Activated CD4-positive, alpha-beta T cell treated with anti-CD3 and anti-CD28 coated beads for 36 hours (primary cell): Measurements from ENCODE around the gene SYNPO2L. TPM values are rescaled to one million over a fixed set of nuclear protein-coding genes. Genes with fewer than 3 reads are reported as not detected.
"Not testable (repeated sequence)": the region's sequence is repeated elsewhere in the genome, so short reads cannot be mapped to it uniquely, and the experiment has no call there.

ENCODE experiments used
- ATAC-seq: fragments of 200-7000 bp; cut with Tn5 transposase; one replicate; pipeline ENCODE4 v1.10.0; 2021; ENCODE audit warnings: mild to moderate bottlenecking, moderate library complexity
- CTCF ChIA-PET: fragments of 350-600 bp; sonication (Branson Sonifier 250); formaldehyde crosslinking; loops from one replicate; lab custom pipeline; 2021; ENCODE audit warnings: antibody characterized with exemption; lab: Charles Lee
- POLR2A ChIA-PET: fragments of 350-600 bp; sonication (Branson Sonifier 250); formaldehyde crosslinking; loops from one replicate; lab custom pipeline; 2021; ENCODE audit warnings: antibody characterized with exemption, inconsistent platforms; lab: Charles Lee
- DNase-seq: peaks from one replicate; pipeline ENCODE4 v3.0.0-alpha.2; 2020
- H3K27ac Mint-ChIP-seq: one replicate; pipeline ENCODE4 v1.8.0; 2021; ENCODE audit warnings: mixed read lengths
- H3K27me3 Mint-ChIP-seq: one replicate; pipeline ENCODE4 v1.8.0; 2021; ENCODE audit warnings: mixed read lengths
- H3K36me3 Mint-ChIP-seq: one replicate; pipeline ENCODE4 v1.8.0; 2021; ENCODE audit warnings: low read depth, mixed read lengths
- H3K4me1 Mint-ChIP-seq: one replicate; pipeline ENCODE4 v1.8.0; 2021; ENCODE audit warnings: mixed read lengths
- H3K4me3 Mint-ChIP-seq: one replicate; pipeline ENCODE4 v1.8.0; 2021; ENCODE audit warnings: mild to moderate bottlenecking, moderate library complexity, mixed read lengths
- H3K9me3 Mint-ChIP-seq: one replicate; pipeline ENCODE4 v1.8.0; 2021; ENCODE audit warnings: low read depth, mixed read lengths
- intact Hi-C, 2 experiments: fragments of 100-400 bp; cut with DNase I in 1 of 2; cut with micrococcal nuclease in 1 of 2; formaldehyde crosslinking; loops; one replicate each; pipeline versions ENCODE4 v1.14.2 to v1.15.1; 2022 to 2024; cut with DNase I, micrococcal nuclease
- total RNA-seq, 2 experiments: library from RNA; stranded (reverse); gene quantifications; one replicate each; pipeline ENCODE4 v1.2.3, GENCODE V29; 2021

The SYNPO2L gene
- total RNA-seq, 2 experiments from 2014 or later, result not detected

DNA sequence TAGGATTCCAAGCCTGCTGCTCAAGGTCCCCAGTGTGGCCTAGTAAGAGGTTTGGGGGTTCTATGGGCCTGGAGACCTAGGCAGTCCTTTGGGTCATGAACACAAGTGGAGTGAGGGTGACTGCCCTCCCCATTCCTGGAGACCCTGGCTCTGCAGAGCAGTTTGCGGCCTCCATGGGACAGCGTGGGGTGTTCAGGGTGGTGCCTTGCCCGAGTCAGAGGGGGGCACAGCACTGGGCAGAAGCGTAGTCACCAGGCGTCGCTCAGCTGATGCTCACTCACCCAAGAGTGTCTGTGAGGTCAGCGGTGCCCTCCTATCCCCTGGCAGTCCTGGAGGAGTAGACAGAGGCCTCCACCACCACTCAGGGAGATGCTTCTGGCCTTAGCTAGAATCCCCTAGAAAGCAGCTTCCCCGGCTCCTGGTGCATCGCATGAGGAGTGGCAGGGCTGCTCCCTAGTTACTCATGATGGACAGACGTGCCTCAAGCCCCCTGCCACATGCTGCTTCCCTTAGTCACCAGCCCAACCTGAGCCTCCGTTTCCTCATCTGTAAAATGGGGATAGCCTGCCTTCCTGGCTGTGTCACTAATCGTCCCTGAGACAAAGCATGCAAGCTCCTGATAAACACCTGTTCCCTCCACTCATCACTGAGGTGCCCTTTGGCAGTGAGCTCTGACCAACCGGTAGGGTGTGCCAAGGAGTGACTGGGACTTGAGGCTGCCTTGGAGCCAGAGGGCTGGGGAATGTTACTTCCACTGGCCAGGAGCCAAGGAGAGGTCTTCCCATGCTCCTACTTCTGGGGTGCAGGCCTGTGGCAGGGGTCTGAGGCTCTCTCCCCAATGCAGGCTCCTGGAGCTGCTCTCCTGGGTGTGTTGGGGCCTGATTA, 8.6 kb upstream of the SYNPO2L start:
- intact Hi-C loops, CTCF ChIA-PET, H3K4me3 Mint-ChIP-seq, H3K4me1 Mint-ChIP-seq, DNase-seq, H3K27me3 Mint-ChIP-seq, H3K27ac Mint-ChIP-seq, H3K36me3 Mint-ChIP-seq, H3K9me3 Mint-ChIP-seq, POLR2A ChIA-PET, ATAC-seq: not testable (repeated sequence)

DNA sequence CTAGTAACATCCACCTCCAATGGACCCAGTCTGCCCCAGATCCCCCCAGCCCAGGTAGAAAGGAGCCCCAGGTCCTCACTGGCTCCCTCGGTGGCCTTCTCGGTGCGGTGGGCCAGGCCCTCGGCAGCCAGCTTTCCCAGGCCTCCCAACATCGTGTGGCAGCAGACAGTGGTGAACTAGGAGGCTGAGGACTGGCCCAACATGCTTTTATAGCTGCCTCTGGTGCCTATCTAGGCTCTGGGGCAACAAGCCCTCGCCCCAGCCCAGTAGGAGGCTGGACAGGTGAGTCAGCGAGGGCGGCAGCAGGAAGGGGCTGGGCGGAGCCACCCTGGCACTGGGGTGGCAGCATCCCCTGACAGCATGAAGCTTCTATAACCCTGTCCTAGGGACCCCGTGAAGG, 7.8 kb upstream of the SYNPO2L start:
- intact Hi-C loops, H3K4me1 Mint-ChIP-seq, H3K4me3 Mint-ChIP-seq, H3K36me3 Mint-ChIP-seq, H3K27me3 Mint-ChIP-seq, ATAC-seq, H3K27ac Mint-ChIP-seq, DNase-seq, CTCF ChIA-PET, H3K9me3 Mint-ChIP-seq, POLR2A ChIA-PET: not testable (repeated sequence)

DNA sequence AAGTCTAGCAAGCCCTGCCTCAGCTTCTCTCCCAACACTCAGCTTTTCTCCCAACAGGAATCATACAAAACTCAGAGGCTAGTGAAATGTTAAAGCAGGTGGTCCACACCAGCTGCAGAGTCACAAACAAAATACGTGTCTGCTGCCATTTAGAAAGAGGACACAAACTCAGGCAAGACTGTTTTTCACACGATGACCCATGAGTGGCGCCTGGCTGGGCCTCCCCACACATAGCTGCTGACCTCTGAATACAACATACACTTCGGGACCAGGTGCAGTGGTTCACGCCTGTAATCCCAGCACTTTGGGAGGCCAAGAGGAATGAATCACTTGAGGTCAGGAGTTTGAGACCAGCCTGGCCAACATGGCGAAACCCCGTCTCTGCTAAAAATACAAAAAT, 6.9 kb upstream of the SYNPO2L start:
- intact Hi-C loops, H3K27ac Mint-ChIP-seq, POLR2A ChIA-PET, H3K4me1 Mint-ChIP-seq, CTCF ChIA-PET, ATAC-seq, H3K4me3 Mint-ChIP-seq, H3K9me3 Mint-ChIP-seq, H3K36me3 Mint-ChIP-seq, DNase-seq, H3K27me3 Mint-ChIP-seq: not testable (repeated sequence)

DNA sequence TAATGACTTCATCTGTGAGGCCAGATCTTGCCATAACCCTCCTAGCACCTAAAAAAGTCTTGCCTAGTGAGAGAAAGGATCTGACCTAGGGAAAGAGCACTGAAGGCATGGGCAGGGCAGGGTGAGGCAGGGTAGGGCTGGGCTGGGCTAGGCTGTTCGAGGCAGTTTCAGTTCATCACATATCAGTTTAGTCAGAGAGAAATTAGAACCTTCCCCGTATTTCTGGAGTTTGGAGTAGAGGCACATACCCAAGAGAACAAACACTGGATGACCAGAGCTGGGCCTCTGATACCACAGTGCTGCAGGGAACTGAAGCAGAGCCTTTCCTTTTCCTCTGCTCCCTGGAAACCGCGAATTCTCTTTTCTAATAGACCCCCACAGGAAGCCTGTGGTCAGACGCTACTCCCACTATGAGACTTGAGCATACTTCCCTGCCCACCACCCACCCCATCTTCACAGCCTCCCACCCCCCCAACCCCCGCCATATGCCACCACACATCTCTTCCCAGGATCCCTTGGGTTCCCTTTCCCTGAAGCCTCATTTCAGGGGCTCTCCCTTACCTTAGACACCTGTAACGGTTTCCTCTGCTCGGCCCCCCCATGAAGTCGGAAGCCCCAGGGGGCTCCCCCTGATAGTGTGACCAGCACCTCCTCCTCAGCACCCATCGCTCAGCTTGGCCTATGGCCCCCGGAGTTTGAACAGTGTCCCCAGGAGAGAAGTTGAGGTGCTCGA, 406 bp downstream of the SYNPO2L start:
- H3K4me3 Mint-ChIP-seq, result no peak overlapping the region
- H3K9me3 Mint-ChIP-seq, result no peaks in the 10 kb centered on the region
- ATAC-seq, result no peak
- no peaks in the 10 kb centered on the region for H3K27me3 Mint-ChIP-seq
- H3K36me3 Mint-ChIP-seq, result no peaks in the 10 kb centered on the region
- no peak for DNase-seq
- ChIA-PET POLR2A (no interaction called here), CTCF (interaction anchor here (0.8 to 1.2 kb wide), 2 partner anchors 10 to 12 kb away, joined by 4 read pairs; no protein-coding TSS in a partner anchor)
- intact Hi-C loops, result no loop called here
- H3K4me1 Mint-ChIP-seq, result peaks cover 2% of the 10 kb centered on the region
- no peak overlapping the region for H3K27ac Mint-ChIP-seq

DNA sequence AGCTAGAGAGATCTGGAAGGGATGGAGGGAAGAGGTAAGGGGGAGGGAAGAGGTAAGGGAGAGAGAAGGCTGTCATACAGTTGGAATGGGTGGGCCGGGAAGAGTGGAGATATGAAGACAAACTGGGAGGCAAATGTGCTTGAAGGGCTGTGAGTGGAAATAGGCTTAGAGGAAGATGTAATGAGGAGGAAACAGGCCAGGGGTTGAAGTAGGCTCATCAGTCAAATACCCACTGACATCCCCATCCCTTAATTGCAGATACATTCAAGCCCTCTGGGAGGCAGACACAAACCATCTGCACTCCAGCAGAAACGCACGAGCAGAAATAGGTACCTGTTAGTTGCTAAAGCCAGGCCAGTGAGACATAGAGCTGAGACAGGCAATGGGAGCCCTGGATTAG, 2.1 kb downstream of the SYNPO2L start:
- ChIA-PET POLR2A (no interaction called here), CTCF (interaction anchor here (0.9 kb wide), 1 partner anchor 20 kb away, joined by 4 read pairs; no protein-coding TSS in a partner anchor)
- peaks cover 2% of the 10 kb centered on the region for H3K4me1 Mint-ChIP-seq
- H3K27ac Mint-ChIP-seq, result no peak overlapping the region
- no peaks in the 10 kb centered on the region for H3K36me3 Mint-ChIP-seq
- ATAC-seq (no peak), DNase-seq (no peak)
- intact Hi-C loops, result no loop called here
- no peaks in the 10 kb centered on the region for H3K27me3 Mint-ChIP-seq
- no peak overlapping the region for H3K4me3 Mint-ChIP-seq
- H3K9me3 Mint-ChIP-seq, result no peaks in the 10 kb centered on the region

DNA sequence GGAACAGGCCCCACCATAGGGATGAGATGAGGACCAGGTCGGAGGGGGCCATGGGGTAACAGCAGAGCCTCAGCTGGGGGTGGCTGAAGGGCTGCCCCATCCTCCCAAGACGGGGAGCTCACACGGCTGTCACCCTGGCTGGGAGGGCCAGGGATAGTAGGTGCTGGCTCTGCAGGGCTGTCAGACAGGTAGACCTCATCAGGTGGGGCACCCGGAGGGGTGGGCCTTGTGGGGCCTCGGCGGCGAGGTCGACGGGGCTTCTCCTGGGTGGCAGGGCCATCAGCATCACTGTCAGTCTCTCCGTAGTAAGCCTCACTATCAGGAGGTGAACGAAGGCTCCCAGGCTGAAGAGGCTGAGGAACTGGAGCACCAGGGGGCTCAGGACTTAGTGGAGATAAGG, 2.6 kb downstream of the SYNPO2L start:
- ChIA-PET CTCF (interaction anchor here (0.6 to 0.9 kb wide), 2 partner anchors 20 to 1331 kb away, joined by 3 to 4 read pairs; no protein-coding TSS in a partner anchor), POLR2A (no interaction called here)
- Mint-ChIP-seq H3K36me3 (no peaks in the 10 kb centered on the region), H3K27ac (no peak overlapping the region), H3K27me3 (no peaks in the 10 kb centered on the region), H3K9me3 (no peaks in the 10 kb centered on the region), H3K4me1 (peaks cover 2% of the 10 kb centered on the region), H3K4me3 (no peak overlapping the region)
- intact Hi-C loops, result no loop called here
- ATAC-seq, result no peak
- no peak for DNase-seq

DNA sequence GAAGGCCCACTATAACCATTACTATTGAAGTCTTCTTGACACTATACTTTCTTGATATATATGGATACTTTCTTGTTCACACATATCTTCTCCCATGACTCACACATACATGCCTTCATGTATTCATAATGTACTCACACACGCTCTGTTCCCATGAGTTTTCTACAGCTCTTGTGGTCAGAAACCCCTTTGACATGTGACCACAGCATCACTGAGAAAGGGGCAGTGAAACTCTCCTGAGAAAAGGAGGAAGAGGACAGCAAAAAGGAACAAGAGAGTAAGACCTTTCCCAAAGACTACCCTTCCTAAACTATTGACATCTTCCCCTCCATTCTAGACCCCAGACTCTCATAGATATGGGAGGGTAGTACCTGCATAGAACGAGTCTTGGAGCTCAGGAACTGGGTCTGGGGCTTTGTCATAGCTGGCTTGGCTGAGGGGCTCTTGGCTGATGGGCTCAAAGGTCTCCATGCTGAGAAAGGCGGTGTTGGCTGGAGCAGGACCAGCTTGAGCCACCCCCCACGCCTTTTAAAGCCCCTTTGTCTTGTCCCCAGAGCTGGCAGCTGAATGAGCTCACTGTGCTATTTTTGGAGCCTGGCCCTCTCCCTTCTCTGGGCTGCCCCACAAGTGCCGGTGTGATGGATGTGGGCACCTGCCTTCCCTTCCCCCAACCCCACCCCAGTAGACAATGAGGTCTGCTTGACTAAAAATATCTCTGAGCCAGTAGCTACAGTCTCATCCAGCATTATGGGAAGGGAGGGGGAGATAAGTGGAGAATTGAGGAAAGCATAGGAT, 5.1 kb downstream of the SYNPO2L start:
- H3K36me3 Mint-ChIP-seq, result no peaks in the 10 kb centered on the region
- ChIA-PET CTCF (interaction anchor here (0.6 to 1.2 kb wide), 3 partner anchors 34 to 319 kb away, joined by 3 read pairs; no protein-coding TSS in a partner anchor), POLR2A (no interaction called here)
- ATAC-seq, result peak; percentile 54
- no peak for DNase-seq
- no peaks in the 10 kb centered on the region for H3K27me3 Mint-ChIP-seq
- H3K4me1 Mint-ChIP-seq, result peaks cover 2% of the 10 kb centered on the region
- no peak overlapping the region for H3K27ac Mint-ChIP-seq
- H3K4me3 Mint-ChIP-seq, result no peak overlapping the region
- intact Hi-C loops, result no loop called here
- H3K9me3 Mint-ChIP-seq, result no peaks in the 10 kb centered on the region

DNA sequence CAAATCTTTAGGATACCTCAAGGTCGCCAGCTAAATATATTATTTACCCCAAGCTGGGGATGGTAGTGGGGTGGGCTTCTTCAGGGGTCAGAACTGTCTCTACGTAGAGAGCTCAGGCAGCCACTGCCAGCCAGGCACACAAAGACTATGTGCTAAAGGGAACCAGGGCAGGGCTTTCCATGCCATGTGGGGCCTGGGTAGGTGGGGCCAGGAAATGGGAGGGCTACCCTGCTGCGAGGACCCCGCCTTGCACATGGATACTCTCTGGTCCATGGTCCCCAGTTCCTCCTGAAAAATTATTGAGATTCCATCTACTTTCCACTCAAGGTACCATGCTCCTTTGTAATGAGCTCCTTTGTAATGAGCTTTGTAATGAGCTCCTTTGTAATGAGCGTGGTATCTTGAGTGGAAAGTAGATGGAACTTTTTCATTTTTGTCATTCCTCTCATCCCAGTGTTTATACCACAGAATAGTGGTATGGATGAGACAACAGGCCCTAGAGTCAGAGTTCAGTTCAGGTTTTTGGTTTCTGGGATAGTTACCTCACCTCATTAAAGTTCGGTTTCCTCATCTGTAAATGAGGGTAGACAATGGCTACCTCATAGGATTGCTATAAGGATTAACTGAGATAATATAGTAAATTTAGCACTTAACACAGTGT, 5.8 kb downstream of the SYNPO2L start:
- ATAC-seq (no peak), DNase-seq (no peak)
- ChIA-PET CTCF (interaction anchor here (1.0 to 1.2 kb wide), 2 partner anchors 121 to 318 kb away, joined by 3 read pairs; no protein-coding TSS in a partner anchor), POLR2A (no interaction called here)
- Mint-ChIP-seq H3K27ac (no peak overlapping the region), H3K9me3 (no peaks in the 10 kb centered on the region), H3K27me3 (no peaks in the 10 kb centered on the region), H3K4me3 (no peak overlapping the region), H3K36me3 (no peaks in the 10 kb centered on the region), H3K4me1 (peaks cover 7% of the 10 kb centered on the region)
- intact Hi-C loops, result no loop called here

DNA sequence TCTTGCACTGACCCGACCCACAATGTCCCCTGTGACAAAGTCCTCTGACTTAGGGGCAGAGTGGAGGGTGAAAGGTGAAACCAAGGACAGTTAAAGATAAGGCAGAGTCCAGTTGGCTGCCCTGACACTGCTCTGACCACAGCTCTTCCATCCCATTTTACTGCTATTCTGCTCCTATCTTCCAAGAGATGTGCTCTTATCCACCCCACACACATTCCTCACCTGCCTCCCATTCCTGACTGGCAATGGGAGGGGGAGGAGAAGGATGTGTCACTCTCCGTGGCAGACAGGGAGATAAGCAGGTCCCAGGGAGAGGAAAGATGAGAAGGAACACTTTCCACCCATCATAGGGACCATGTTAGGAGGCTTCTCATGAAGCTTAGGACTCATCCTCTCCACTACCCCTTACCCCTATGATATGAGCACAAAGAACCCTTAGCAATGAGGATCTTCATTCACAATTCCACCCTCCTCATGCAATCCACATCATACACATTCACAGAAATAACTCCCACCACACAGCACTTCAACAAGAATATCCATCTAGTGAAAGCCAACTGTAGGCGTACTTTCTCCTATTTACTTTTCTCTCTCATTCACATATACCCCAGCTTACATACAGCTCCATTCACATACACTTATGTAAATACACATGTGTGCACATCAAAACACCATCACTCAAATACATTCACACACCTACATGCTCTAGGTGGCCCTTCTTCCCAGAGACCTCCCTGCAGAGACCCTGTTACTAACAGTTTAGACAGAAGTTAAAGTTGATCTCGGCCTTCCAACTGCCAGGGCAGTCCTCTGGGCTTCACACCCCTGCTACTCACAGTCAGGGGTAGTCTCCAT, 6.6 kb downstream of the SYNPO2L start:
- intact Hi-C loops, result no loop called here
- no peaks in the 10 kb centered on the region for H3K9me3 Mint-ChIP-seq
- H3K27ac Mint-ChIP-seq, result no peak overlapping the region
- ChIA-PET POLR2A (no interaction called here), CTCF (interaction anchor here (0.6 to 7.0 kb wide), 4 partner anchors 34 to 307 kb away, joined by 3 to 122 read pairs (median 3); no protein-coding TSS in a partner anchor)
- no peak for DNase-seq
- ATAC-seq, result no peak
- H3K4me3 Mint-ChIP-seq, result no peak overlapping the region
- peaks cover 15% of the 10 kb centered on the region for H3K4me1 Mint-ChIP-seq
- no peaks in the 10 kb centered on the region for H3K36me3 Mint-ChIP-seq
- no peaks in the 10 kb centered on the region for H3K27me3 Mint-ChIP-seq
